GM18505 (cell line): Measurements from ENCODE around the gene PNMT.

ENCODE experiments used
- ATAC-seq: cut with Tn5 transposase; IDR thresholded peaks from one replicate; pipeline ENCODE4 v1.9.1; 2021; ENCODE audit not compliant: unreplicated experiment
- POLR2A ChIP-seq: IDR thresholded peaks from 4 replicates; pipeline ENCODE4 v1.6.1; 2011; ENCODE audit warnings: borderline replicate concordance; ENCODE audit not compliant: insufficient read depth, insufficient read length; ENCODE audit errors: extremely low read depth

PNMT gene

GRCh38 chr17:39675390-39676082 is 7.3 kb downstream of the PNMT start:
- ATAC-seq: no peak
- no peak for TF ChIP-seq POLR2A

DNA sequence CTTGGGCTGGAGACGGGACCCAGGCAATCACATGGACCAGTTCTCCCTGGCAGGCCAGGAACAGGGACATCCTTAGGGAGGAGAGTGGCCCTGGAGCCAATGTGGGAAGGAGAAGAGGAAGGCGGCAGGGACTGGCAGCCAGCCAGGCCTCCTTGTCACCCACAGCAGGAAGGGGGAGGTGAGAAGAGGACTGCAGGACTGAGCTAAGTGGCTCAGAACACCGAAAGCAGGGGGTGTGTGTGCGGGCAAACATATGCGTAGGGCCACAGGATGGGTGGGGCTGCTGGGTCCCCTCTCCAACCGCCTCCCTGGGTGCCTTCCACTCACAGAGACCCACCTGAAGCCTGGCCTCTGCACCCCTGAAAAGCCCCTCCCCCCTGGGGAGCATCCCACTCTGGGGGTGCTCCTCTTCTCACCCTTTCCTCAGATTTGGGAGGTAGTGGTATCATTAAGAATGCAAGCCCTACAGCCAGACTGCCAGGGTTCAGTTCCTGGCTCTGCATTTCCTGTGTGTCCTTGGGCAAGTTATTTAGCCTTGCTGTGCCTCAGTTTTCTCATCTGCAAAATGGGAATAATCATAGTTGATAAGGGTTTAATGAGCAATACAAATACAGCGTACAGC is 8.1 kb downstream of the PNMT start:
- no peak for TF ChIP-seq POLR2A
- no peak for ATAC-seq

- TF ChIP-seq POLR2A: no peak
- no peak for ATAC-seq
Observed at GRCh38 chr17:39677072-39677471, 8.8 kb downstream of the PNMT start.

DNA sequence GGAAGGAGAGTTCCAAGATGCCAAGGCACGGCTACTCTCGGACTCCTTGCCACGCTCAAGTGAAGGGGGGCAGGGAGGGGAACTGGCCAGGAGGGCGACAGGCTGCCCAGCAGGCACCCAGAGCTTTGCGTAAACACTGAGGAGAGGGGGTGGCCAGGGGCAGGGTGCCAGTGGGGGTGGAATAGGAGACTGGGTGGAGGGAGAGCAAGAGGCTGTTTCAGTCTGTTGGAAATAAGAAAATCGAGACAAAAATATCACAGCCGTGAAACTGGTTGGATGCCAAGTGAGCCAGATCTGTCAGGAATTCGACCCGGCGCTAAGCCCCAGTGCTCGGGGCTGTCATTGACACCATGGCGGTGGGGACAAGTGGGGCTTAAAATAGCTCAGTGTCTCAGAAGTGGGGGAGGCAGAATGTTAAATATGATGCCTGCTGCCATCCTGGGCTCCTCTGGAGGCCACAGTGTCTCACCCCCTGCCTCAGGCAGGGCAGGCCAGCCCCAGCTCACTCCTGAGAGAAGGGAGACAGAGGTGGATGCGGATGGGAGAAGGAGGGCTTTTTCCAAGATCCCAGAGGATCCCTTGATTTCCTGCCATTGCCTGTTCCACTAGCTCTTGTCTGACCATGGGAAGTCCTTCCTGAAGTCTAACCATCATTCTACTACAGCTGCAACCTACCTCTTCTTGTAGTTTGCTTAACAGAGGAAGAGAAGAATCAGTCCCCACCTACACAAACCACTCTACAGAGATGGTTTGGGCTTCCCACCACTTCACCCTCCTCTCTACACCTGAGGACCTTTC is 9.5 kb downstream of the PNMT start:
- no peak for ATAC-seq
- TF ChIP-seq POLR2A: no peak

GRCh38 chr17:39678340-39679116 is 10.3 kb downstream of the PNMT start:
- no peak for ATAC-seq
- no peak for TF ChIP-seq POLR2A

- TF ChIP-seq POLR2A: no peak
- ATAC-seq: no peak
Observed at GRCh38 chr17:39679521-39680192, 11.4 kb downstream of the PNMT start.

DNA sequence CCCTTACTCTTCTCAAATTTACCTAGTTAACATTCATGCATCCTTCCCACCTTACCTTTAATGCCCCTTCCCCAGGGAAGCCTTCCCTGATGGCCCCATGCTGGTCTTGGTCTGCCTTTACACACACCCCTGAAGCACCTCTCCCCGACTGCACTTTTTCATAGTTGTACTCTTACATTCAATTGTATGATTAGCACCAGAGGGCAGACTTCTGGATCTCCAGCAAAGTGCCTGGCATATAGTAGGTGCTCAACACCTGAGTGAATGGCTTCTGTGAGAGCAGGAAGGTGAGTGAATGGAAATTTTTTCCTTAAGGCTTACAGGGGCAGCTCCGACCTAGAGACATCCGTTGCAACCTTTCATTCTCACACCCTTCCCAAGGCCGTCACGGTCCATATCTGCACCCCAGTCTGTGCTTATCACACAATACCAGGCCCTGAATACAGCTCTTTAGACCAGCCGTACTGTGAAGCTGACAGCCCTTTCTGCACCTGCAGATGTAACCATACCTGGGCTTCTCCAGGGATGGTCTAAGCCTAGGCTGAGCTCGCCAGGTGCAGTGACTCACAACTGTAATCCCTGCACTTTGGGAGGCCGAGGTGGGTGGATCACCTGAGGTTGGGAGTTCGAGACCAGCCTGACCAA is 15.2 kb downstream of the PNMT start:
- no peak for ATAC-seq
- TF ChIP-seq POLR2A: no peak

- no peak for ATAC-seq
- no peak for TF ChIP-seq POLR2A
Observed at GRCh38 chr17:39684369-39685192, 16.3 kb downstream of the PNMT start.

DNA sequence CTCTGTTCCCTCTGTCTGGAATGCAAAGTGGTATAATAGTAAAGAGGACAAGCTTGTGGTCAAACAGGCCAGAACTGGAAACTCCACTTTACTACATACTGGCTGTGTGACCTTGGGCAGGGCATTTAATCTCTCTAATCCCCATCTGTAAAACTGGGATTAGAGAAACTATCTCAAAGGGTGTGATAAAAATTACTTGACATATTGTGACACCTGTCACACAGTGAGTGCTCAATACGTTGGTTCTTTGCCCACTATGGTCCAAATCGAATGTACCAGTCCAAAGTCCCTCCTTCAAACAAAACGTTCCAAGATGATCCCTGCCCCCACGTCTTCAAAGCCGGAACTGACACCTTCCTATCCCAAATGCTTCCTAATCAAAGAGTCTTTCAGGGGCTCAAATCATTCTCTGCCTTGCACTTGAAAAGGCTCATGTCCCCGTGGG is 18.9 kb downstream of the PNMT start:
- TF ChIP-seq POLR2A: no peak
- ATAC-seq: no peak

DNA sequence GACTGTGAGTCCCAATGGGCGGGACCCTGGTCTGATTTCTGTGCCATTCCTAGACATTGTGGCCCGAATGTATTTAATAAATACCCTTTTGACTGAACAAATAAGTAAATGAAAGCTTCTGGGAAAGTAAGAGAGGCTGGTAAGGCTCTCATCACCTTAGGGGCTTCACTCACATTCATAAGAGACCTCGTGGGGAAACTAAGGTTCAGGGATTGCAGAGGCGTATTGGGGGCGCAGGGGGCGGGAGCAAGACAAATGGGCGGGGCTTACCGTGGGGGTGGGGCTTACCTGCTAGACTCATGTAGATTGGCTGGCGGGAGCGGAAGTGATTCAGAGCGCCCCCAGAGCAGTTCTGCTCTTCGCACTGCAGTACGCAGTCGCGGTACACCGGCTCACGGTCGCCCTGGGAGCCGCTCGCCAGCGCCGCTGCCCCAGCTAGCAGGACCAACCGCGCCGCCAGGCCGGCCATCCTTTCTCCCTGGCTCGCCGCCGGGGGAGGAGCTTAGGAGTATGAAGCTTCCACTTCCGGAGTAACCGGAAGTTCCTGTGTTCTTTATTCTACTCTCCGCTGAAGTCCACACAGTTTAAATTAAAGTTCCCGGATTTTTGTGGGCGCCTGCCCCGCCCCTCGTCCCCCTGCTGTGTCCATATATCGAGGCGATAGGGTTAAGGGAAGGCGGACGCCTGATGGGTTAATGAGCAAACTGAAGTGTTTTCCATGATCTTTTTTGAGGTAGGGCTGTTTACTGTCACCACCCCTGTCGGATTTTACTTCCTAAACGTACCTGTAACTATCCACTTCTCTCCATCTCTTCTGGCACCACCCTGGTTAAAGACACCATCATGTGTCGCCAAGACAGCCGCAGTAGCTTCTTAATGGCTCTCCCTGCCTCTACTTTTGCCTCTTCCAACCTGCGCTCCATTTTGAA is 19.6 kb downstream of the PNMT start, which contains the start of gene PGAP3:
TSS of gene PGAP3 (minus strand) at position 512 of the 929 bp plus-strand sequence. CDS start at position 469, 43 bp downstream.
- ATAC-seq: peak; percentile 85
- peak; percentile 88 for TF ChIP-seq POLR2A
